Psoas muscle (tissue), 8 donors: ENCODE data around the gene MICAL3. TPM values are rescaled to one million over a fixed set of nuclear protein-coding genes. Genes with fewer than 3 reads are reported as not detected.

Experiments used
- ATAC-seq, 4 donors: fragments of 200-7000 bp; cut with Tn5 transposase; one replicate each; pipeline ENCODE4 v1.9.1; 2020; ENCODE audit warnings: moderate library complexity in 3 of 4, mild to moderate bottlenecking in 2 of 4
- DNase-seq, 2 donors: peaks; one replicate each; pipeline ENCODE4 v3.0.0-alpha.2; 2020
- H3K27ac ChIP-seq: fragments of 200-600 bp; one replicate; pipeline ENCODE4 v1.8.0; 2022
- H3K27me3 ChIP-seq, 3 donors: fragments of 200-600 bp in 1 of 3; one replicate each; pipeline versions ENCODE4 v1.6.1 to v1.8.0; 2013 to 2022; ENCODE audit warnings: low read length in 2 of 3, mild to moderate bottlenecking in 2 of 3, moderate library complexity in 1 of 3; ENCODE audit not compliant: insufficient read depth in 3 of 3
- H3K36me3 ChIP-seq, 2 donors: fragments of 200-600 bp in 1 of 2; one replicate each; pipeline versions ENCODE4 v1.6.1 to v1.8.0; 2013 to 2022; ENCODE audit warnings: low read depth in 1 of 2, mild to moderate bottlenecking in 1 of 2, moderate library complexity in 1 of 2; ENCODE audit not compliant: insufficient read depth in 1 of 2
- H3K4me1 ChIP-seq: fragments of 200-600 bp; one replicate; pipeline ENCODE4 v1.8.0; 2022
- H3K4me3 ChIP-seq: fragments of 200-600 bp; one replicate; pipeline ENCODE4 v1.8.0; 2022; ENCODE audit warnings: mild to moderate bottlenecking
- H3K9me3 ChIP-seq: fragments of 200-600 bp; one replicate; pipeline ENCODE4 v1.8.0; 2022
- CTCF ChIP-seq: fragments of 200-600 bp; IDR thresholded peaks from one replicate; pipeline ENCODE4 v1.8.0; 2022; ENCODE audit warnings: antibody characterized with exemption
- WGBS, 3 donors: extraction: QIAGEN DNeasy Blood & Tissue Kit; methylation state at CpG; one replicate each; pipeline versions ENCODE4 v1.1.6 to v1.1.7; 2013; 5-methylcytosine and 5-hydroxymethylcytosine counted together
- intact Hi-C, 2 donors: fragments of 100-400 bp; cut with DNase I; formaldehyde crosslinking; loops; one replicate each; pipeline versions ENCODE4 v1.11.0 to v1.14.2; 2022
- polyA plus RNA-seq, 3 donors: library from polyadenylated mRNA; stranded (reverse); fragments of 200-250 nt; gene quantifications; one replicate each; pipeline ENCODE4 v1.2.3, GENCODE V29; 2013
- total RNA-seq, 4 donors: library from RNA; stranded (reverse); fragmentation: NEBNext Ultra II Directional in 2 of 4; extraction: Animal tissue kit (Norgen Biotek cat#: 25700) in 2 of 4; gene quantifications; one replicate each; pipeline versions ENCODE4 v1.2.1 to v1.2.4, GENCODE V29; 2021 to 2023
- donor health status: healthy with polysubstance abuse.
- donor health status: DM: no; HTN: no; CAD: no; lungs with moderate emphysema.
- donor health status: Bipolar disorder and iron deficiency.
- donor health status: healthy.
- donor health status: DM: yes; HTN: yes; CAD: no.
- donor health status: DM: no; HTN: no; CAD: no.
- donor health status: DM: no; HTN: no; CAD: no.
- donor health status: DM: yes; HTN: yes; CAD: no.

MICAL3 gene
- total and polyA plus RNA-seq, 7 donors: 2.1 to 38.3 (median 15.5) TPM

GRCh38 chr22:17836992-17837742 lies 187.2 kb downstream of the MICAL3 start:
- Histone ChIP-seq H3K4me3 (no peak overlapping the region), H3K4me1 (peaks cover 43% of the 10 kb centered on the region), H3K36me3 (peaks cover 0 to 44% of the 10 kb centered on the region in 2 donors), H3K27me3 (no peaks in the 10 kb centered on the region), H3K9me3 (no peaks in the 10 kb centered on the region), H3K27ac (peak overlapping the region; percentile 80)
- 36 to 49% (median 40%) methylated on average over 14 of the region's 14 CpGs for WGBS, 3 donors
- TF ChIP-seq CTCF: no peak
- DNase-seq (no peak), ATAC-seq (no peak)
- intact Hi-C loops: no loop called here

- TF ChIP-seq CTCF: no peak
- intact Hi-C loops: no loop called here
- ATAC-seq: no peak
- no peak for DNase-seq
- Histone ChIP-seq H3K4me1 (peaks cover 55% of the 10 kb centered on the region), H3K27ac (peak overlapping the region; percentile 80), H3K4me3 (no peak overlapping the region), H3K36me3 (peaks cover 0 to 30% of the 10 kb centered on the region in 2 donors), H3K27me3 (no peaks in the 10 kb centered on the region), H3K9me3 (no peaks in the 10 kb centered on the region)
- WGBS, 3 donors: 67 to 74% (median 69%) methylated on average over 6 of the region's 6 CpGs
These were observed 189.1 kb downstream of the MICAL3 start for GRCh38 chr22:17835256-17835655.

GRCh38 chr22:17833489-17833888 lies 190.9 kb downstream of the MICAL3 start:
- peaks cover 57% of the 10 kb centered on the region for H3K4me1 ChIP-seq
- peaks cover 0 to 22% of the 10 kb centered on the region in 2 donors for H3K36me3 ChIP-seq
- no peak overlapping the region for H3K4me3 ChIP-seq
- DNase-seq: no peak
- intact Hi-C loops: loop anchor here (5.0 kb wide), 2 partner anchors 194 to 244 kb away; partner anchors contain the start of gene PEX26 (in 1 of the 2)
- H3K27me3 ChIP-seq: no peaks in the 10 kb centered on the region
- ATAC-seq: no peak
- H3K27ac ChIP-seq: no peak overlapping the region
- 48 to 71% (median 51%) methylated on average over 12 of the region's 12 CpGs for WGBS, 3 donors
- TF ChIP-seq CTCF: no peak
- H3K9me3 ChIP-seq: no peaks in the 10 kb centered on the region

- Histone ChIP-seq H3K27me3 (no peaks in the 10 kb centered on the region), H3K4me1 (peaks cover 57% of the 10 kb centered on the region), H3K27ac (peak overlapping the region; percentile 55), H3K36me3 (peaks cover 0 to 23% of the 10 kb centered on the region in 2 donors), H3K9me3 (no peaks in the 10 kb centered on the region), H3K4me3 (no peak overlapping the region)
- ATAC-seq (peak in 2 of 4 donors; percentile 14 to 51), DNase-seq (no peak)
- intact Hi-C loops: loop anchor here (5.0 kb wide), 2 partner anchors 195 to 245 kb away; partner anchors contain the start of gene PEX26 (in 1 of the 2)
- TF ChIP-seq CTCF: no peak
- WGBS, 3 donors: 41 to 55% (median 41%) methylated on average over 10 of the region's 10 CpGs
These were observed 191.7 kb downstream of the MICAL3 start for GRCh38 chr22:17832665-17833064.
